A549 (cell line): ENCODE measurements around the gene MED12L. TPM values are rescaled to one million over a fixed set of nuclear protein-coding genes. Genes with fewer than 3 reads are reported as not detected.
A peak's percentile ranks its signal among the peaks of the same experiment; 100 is the strongest.

Experiments
- ATAC-seq, 2 experiments: fragments of 200-7000 bp in 1 of 2; fragments of >200 bp in 1 of 2; cut with Nextera tagmentation in 1 of 2; cut with Tn5 transposase in 1 of 2; 3 replicates each; pipeline versions ENCODE4 v1.8.0 to v1.9.1; 2018 to 2020; ENCODE audit warnings: mild to moderate bottlenecking in 1 of 2, moderate library complexity in 1 of 2
- CTCF ChIA-PET: fragments of 300-600 bp; sonication (Branson Sonifier 250); formaldehyde crosslinking; extraction: SDS; loops from one replicate; lab custom pipeline; 2021; ENCODE audit warnings: antibody characterized with exemption, inconsistent platforms; lab: Yijun Ruan, JAX
- POLR2A ChIA-PET: fragments of 350-600 bp; formaldehyde crosslinking; extraction: SDS; loops from one replicate; lab custom pipeline; 2021; ENCODE audit warnings: antibody characterized with exemption, inconsistent platforms; lab: Yijun Ruan, JAX
- DNase-seq, 2 experiments: peaks; one replicate each; pipeline versions ENCODE4 v3.0.0 to v3.0.0-alpha.2; 2011 to 2016; ENCODE audit warnings: low read depth in 1 of 2, low spot score in 1 of 2
- FAIRE-seq: peaks from 2 replicates; lab custom pipeline; 2011; peaks lifted over from hg19 to GRCh38; lab: Jason Lieb, UNC
- H3K27ac ChIP-seq, 2 experiments: fragments of >200 bp; sonication (Bioruptor Twin); formaldehyde crosslinking; 3 replicates each; pipeline ENCODE4 v1.5.1; 2016 to 2017
- H3K4me1 ChIP-seq: fragments of >200 bp; sonication (Bioruptor Twin); formaldehyde crosslinking; 3 replicates; pipeline ENCODE4 v1.6.1; 2016
- H3K4me2 ChIP-seq: fragments of >200 bp; sonication (Bioruptor Twin); formaldehyde crosslinking; 3 replicates; pipeline ENCODE4 v1.6.1; 2016
- H3K4me3 ChIP-seq: fragments of >200 bp; sonication (Bioruptor Twin); formaldehyde crosslinking; 3 replicates; pipeline ENCODE4 v1.5.1; 2016
- H3K9me3 ChIP-seq: fragments of >200 bp; sonication (Bioruptor Twin); formaldehyde crosslinking; 3 replicates; pipeline ENCODE4 v1.6.1; 2016
- E2F6 ChIP-seq: IDR thresholded peaks from 2 replicates; pipeline ENCODE4 v1.6.1; 2012; ENCODE audit warnings: low read depth, borderline replicate concordance
- EP300 ChIP-seq, 2 experiments: fragments of >200 bp; sonication (Bioruptor Twin); formaldehyde crosslinking; IDR thresholded peaks; 2 replicates in 1 of 2; 3 replicates in 1 of 2; pipeline ENCODE4 v1.6.1; 2016 to 2017
- FOXS1 ChIP-seq: fragments of 250-450 bp; sonication (Bioruptor Pico); IDR thresholded peaks from 2 replicates; pipeline ENCODE4 v1.5.0; 2020; ENCODE audit warnings: mild to moderate bottlenecking, moderate library complexity
- GATA3 ChIP-seq: IDR thresholded peaks from 2 replicates; pipeline ENCODE4 v1.6.1; 2012; ENCODE audit warnings: borderline replicate concordance
- HOXA7 ChIP-seq: fragments of 250-450 bp; sonication (Bioruptor Pico); IDR thresholded peaks from 2 replicates; pipeline ENCODE4 v1.5.0; 2020; ENCODE audit warnings: mild to moderate bottlenecking, moderate library complexity
- JUN ChIP-seq, 2 experiments: fragments of >200 bp; sonication (Bioruptor Twin); formaldehyde crosslinking; IDR thresholded peaks; 2 replicates in 1 of 2; 3 replicates in 1 of 2; pipeline ENCODE4 v1.6.1; 2016 to 2017
- JUNB ChIP-seq: fragments of >200 bp; sonication (Bioruptor Twin); formaldehyde crosslinking; IDR thresholded peaks from 2 replicates; pipeline ENCODE4 v1.6.1; 2016
- MAZ ChIP-seq: fragments of 150-350 bp; IDR thresholded peaks from 2 replicates; pipeline ENCODE4 v1.6.1; 2014; ENCODE audit warnings: antibody characterized with exemption, low read depth, low read length, borderline replicate concordance
- NFE2L2 ChIP-seq: fragments of 150-350 bp; conservative IDR thresholded peaks from 2 replicates; pipeline ENCODE4 v1.6.1; 2014; ENCODE audit warnings: low read length
- POLR2A ChIP-seq: IDR thresholded peaks from 2 replicates; pipeline ENCODE4 v1.6.1; 2012; ENCODE audit warnings: mild to moderate bottlenecking, low read length
- RAD21 ChIP-seq, 2 experiments: fragments of >200 bp in 1 of 2; sonication (Bioruptor Twin) in 1 of 2; formaldehyde crosslinking in 1 of 2; IDR thresholded peaks in 1 of 2; conservative IDR thresholded peaks in 1 of 2; 2 replicates in 1 of 2; 3 replicates in 1 of 2; pipeline ENCODE4 v1.6.1; 2012 to 2018; ENCODE audit warnings: inconsistent platforms in 1 of 2
- RARB ChIP-seq: fragments of 250-450 bp; sonication (Bioruptor Pico); IDR thresholded peaks from 2 replicates; pipeline ENCODE4 v1.8.0; 2021; ENCODE audit warnings: mild to moderate bottlenecking, moderate library complexity
- RCOR1 ChIP-seq: fragments of 150-350 bp; IDR thresholded peaks from 2 replicates; pipeline ENCODE4 v1.6.1; 2014; ENCODE audit warnings: antibody characterized with exemption, low read length, low read depth
- SREBF2 ChIP-seq: fragments of 450-650 bp; IDR thresholded peaks from 2 replicates; pipeline ENCODE4 v1.6.1; 2014; ENCODE audit warnings: mild to moderate bottlenecking, moderate library complexity
- TFCP2L1 ChIP-seq: fragments of 250-450 bp; sonication (Bioruptor Pico); IDR thresholded peaks from 2 replicates; pipeline ENCODE4 v1.5.0; 2021; ENCODE audit warnings: mild to moderate bottlenecking
- TP53 ChIP-seq: fragments of 250-450 bp; sonication (Bioruptor Pico); IDR thresholded peaks from 2 replicates; pipeline ENCODE4 v1.5.0; 2021; ENCODE audit warnings: mild to moderate bottlenecking, moderate library complexity
- USF2 ChIP-seq: fragments of 450-650 bp; IDR thresholded peaks from 2 replicates; pipeline ENCODE4 v1.6.1; 2014; ENCODE audit warnings: antibody characterized with exemption
- ZSCAN20 ChIP-seq: fragments of 250-450 bp; sonication (Bioruptor Pico); IDR thresholded peaks from 2 replicates; pipeline ENCODE4 v1.8.0; 2022; ENCODE audit warnings: mild to moderate bottlenecking, moderate library complexity
- WGBS: methylation state at CpG from one replicate; pipeline ENCODE4 v1.1.6; 2017; ENCODE audit errors: missing lambda C conversion rate; 5-methylcytosine and 5-hydroxymethylcytosine counted together
- polyA plus RNA-seq, 4 experiments: library from polyadenylated mRNA; depleted of rRNA in 3 of 4; stranded (reverse); fragments of >200 nt; fragmentation: RNase III in 1 of 4; extraction: RNeasy Plus Mini Kit Qiagen cat#74134 plus additional on column Dnase treatment in 1 of 4; gene quantifications; 2 replicates in 3 of 4; 3 replicates in 1 of 4; pipeline ENCODE4 v1.2.3, GENCODE V29; 2011 to 2017
- TF ChIP-seq, protein P1 (sequence below): IDR thresholded peaks from 2 replicates; pipeline ENCODE4 v1.6.1; 2012

The MED12L gene
- polyA plus RNA-seq, 2 of the 4 experiments (the other 2 are of a cell fraction): 0.32 to 0.63 TPM

DNA sequence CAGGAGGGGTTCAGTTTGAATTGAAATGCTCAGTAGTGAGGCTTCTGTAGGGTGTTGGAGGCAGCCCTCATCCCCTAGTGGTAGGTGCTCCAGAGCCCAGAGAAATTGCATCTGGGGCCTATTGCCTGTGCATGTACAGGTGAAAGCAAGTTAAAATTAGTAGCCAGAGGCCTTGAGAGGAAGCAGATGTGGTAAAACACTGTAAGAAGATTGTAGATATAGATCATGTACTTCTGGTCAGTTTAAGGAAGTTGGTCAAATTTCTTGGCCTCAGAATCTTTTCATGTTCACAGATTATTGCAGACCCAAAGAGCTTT lies 340.8 kb downstream of the MED12L start:
- Histone ChIP-seq H3K4me2 (no peak overlapping the region), H3K4me3 (no peak overlapping the region), H3K27ac (0 out of 6 replicates have a peak overlapping the region, but pooled peaks of 1 of the 2 experiments have one; percentile 26), H3K9me3 (no peaks in the 10 kb centered on the region), H3K4me1 (peaks cover 16% of the 10 kb centered on the region)
- ATAC-seq (peak; percentile 48 to 74; a peak in 4 of 6 replicates), DNase-seq (peak in 1 of 2 experiments; percentile 14), FAIRE-seq (no peak)
- ChIA-PET CTCF (interaction anchor here (0.7 to 4.6 kb wide), 5 partner anchors 9 to 596 kb away, joined by 3 to 24 read pairs (median 4); no protein-coding TSS in a partner anchor), POLR2A (no interaction called here)
- TF ChIP-seq MAZ (no peak), NFE2L2 (no peak), RARB (CRISPR knock-in tag) (no peak), RAD21 (conservative IDR thresholded peaks at IDR 0.05 in 1 of 2, IDR thresholded peaks at IDR 0.05 in 1 of 2) (no peak), FOXS1 (CRISPR knock-in tag) (no peak), RCOR1 (no peak)

GRCh38 chr3:151428386-151428785 lies 342.9 kb downstream of the MED12L start:
- ATAC-seq: no peak
- DNase-seq: no peak
- WGBS: 61% methylated on average over 2 of the region's 2 CpGs
- no peaks in the 10 kb centered on the region for H3K9me3 ChIP-seq
- TF ChIP-seq JUN (IDR thresholded peaks at IDR 0.05) (no peak), RARB (CRISPR knock-in tag) (no peak), ZSCAN20 (CRISPR knock-in tag) (no peak), NFE2L2 (no peak), GATA3 (no peak), TFCP2L1 (CRISPR knock-in tag) (no peak), RAD21 (conservative IDR thresholded peaks at IDR 0.05 in 1 of 2, IDR thresholded peaks at IDR 0.05 in 1 of 2) (no peak), TP53 (CRISPR knock-in tag) (no peak), SREBF2 (no peak), E2F6 (no peak), JUNB (no peak), EP300 (IDR thresholded peaks at IDR 0.05) (no peak), POLR2A (no peak)
- TF ChIP-seq, protein P1, sequence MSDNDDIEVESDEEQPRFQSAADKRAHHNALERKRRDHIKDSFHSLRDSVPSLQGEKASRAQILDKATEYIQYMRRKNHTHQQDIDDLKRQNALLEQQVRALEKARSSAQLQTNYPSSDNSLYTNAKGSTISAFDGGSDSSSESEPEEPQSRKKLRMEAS: no peak
- no peak overlapping the region for H3K4me2 ChIP-seq
- ChIA-PET CTCF (interaction anchor here (4.6 kb wide), 1 partner anchor 11 kb away, joined by 24 read pairs; no protein-coding TSS in a partner anchor), POLR2A (no interaction called here)
- no peak for FAIRE-seq
- H3K27ac ChIP-seq: no peak overlapping the region
- H3K4me1 ChIP-seq: peaks cover 27% of the 10 kb centered on the region
- H3K4me3 ChIP-seq: no peak overlapping the region

- ATAC-seq (no peak), FAIRE-seq (no peak), DNase-seq (no peak)
- CTCF ChIA-PET: interaction anchor here (0.8 to 2.1 kb wide), 5 partner anchors 9 to 408 kb away, joined by 3 to 8 read pairs (median 3); partner anchors contain the start of gene IGSF10
- Histone ChIP-seq H3K9me3 (no peaks in the 10 kb centered on the region), H3K4me1 (peaks cover 33% of the 10 kb centered on the region), H3K4me2 (no peak overlapping the region), H3K27ac (no peak overlapping the region), H3K4me3 (no peak overlapping the region)
- WGBS: 85% methylated on average over 5 of the region's 5 CpGs
- no peak for TF ChIP-seq RCOR1
- TF ChIP-seq HOXA7 (CRISPR knock-in tag): no peak
- no peak for TF ChIP-seq FOXS1 (CRISPR knock-in tag)
- no peak for TF ChIP-seq USF2
- POLR2A ChIA-PET: no interaction called here
Measured at GRCh38 chr3:151430821-151431484, 345.5 kb downstream of the MED12L start.
